Duodenal mucosa (tissue), 2 donors: ENCODE results near the gene OR10H4.
"Not testable (repeated sequence)": the region's sequence is repeated elsewhere in the genome, so short reads cannot be mapped to it uniquely, and the experiment has no call there.

Source experiments
- H3K27ac ChIP-seq: one replicate; pipeline ENCODE4 v1.7.0; 2013; ENCODE audit warnings: low read depth, low read length
- H3K27me3 ChIP-seq, 2 donors: one replicate each; pipeline ENCODE4 v1.7.0; 2013; ENCODE audit warnings: low read length in 2 of 2, control low read depth in 1 of 2; ENCODE audit not compliant: insufficient read depth in 2 of 2, control insufficient read depth in 1 of 2
- H3K36me3 ChIP-seq, 2 donors: one replicate each; pipeline ENCODE4 v1.7.0; 2013; ENCODE audit warnings: low read length in 2 of 2, control low read depth in 1 of 2; ENCODE audit not compliant: insufficient read depth in 2 of 2, control insufficient read depth in 1 of 2
- H3K4me1 ChIP-seq, 2 donors: one replicate each; pipeline ENCODE4 v1.7.0; 2013; ENCODE audit warnings: low read length in 2 of 2, control low read depth in 1 of 2; ENCODE audit not compliant: insufficient read depth in 2 of 2, control insufficient read depth in 1 of 2
- H3K4me3 ChIP-seq, 2 donors: one replicate each; pipeline ENCODE4 v1.7.0; 2013; ENCODE audit warnings: low read length in 2 of 2, low read depth in 1 of 2
- H3K9ac ChIP-seq, 2 donors: one replicate each; pipeline ENCODE4 v1.7.0; 2013; ENCODE audit warnings: low read length in 2 of 2, low read depth in 1 of 2
- H3K9me3 ChIP-seq, 2 donors: one replicate each; pipeline ENCODE4 v1.7.0; 2013; ENCODE audit warnings: low read length in 2 of 2, control low read depth in 1 of 2; ENCODE audit not compliant: control insufficient read depth in 1 of 2

OR10H4 gene

GRCh38 chr19:15915109-15915508, 33.7 kb upstream of the OR10H4 start:
- Histone ChIP-seq H3K36me3 (no peaks in the 10 kb centered on the region), H3K4me1 (peaks cover 0 to 4% of the 10 kb centered on the region in 2 donors), H3K9ac (no peak overlapping the region), H3K27ac (no peak overlapping the region), H3K27me3 (peaks cover 0 to 6% of the 10 kb centered on the region in 2 donors), H3K9me3 (peaks cover 5 to 7% of the 10 kb centered on the region in 2 donors), H3K4me3 (no peak overlapping the region)

- peaks cover 0 to 4% of the 10 kb centered on the region in 2 donors for H3K27me3 ChIP-seq
- no peaks in the 10 kb centered on the region for H3K36me3 ChIP-seq
- no peak overlapping the region for H3K4me3 ChIP-seq
- peaks cover 5 to 7% of the 10 kb centered on the region in 2 donors for H3K9me3 ChIP-seq
- no peak overlapping the region for H3K9ac ChIP-seq
- no peak overlapping the region for H3K27ac ChIP-seq
- no peaks in the 10 kb centered on the region for H3K4me1 ChIP-seq
Observed at GRCh38 chr19:15919243-15919642, 29.6 kb upstream of the OR10H4 start.

- Histone ChIP-seq H3K9ac (no peak overlapping the region), H3K9me3 (no peaks in the 10 kb centered on the region), H3K4me3 (no peak overlapping the region), H3K27ac (no peak overlapping the region), H3K4me1 (no peaks in the 10 kb centered on the region), H3K27me3 (peaks cover 0 to 4% of the 10 kb centered on the region in 2 donors), H3K36me3 (no peaks in the 10 kb centered on the region)
Observed at GRCh38 chr19:15922021-15922420, 26.8 kb upstream of the OR10H4 start.

- H3K9ac ChIP-seq, result no peak overlapping the region
- peak overlapping the region in 1 of 2 donors; percentile 16 for H3K4me3 ChIP-seq
- H3K27me3 ChIP-seq, result peaks cover 0 to 4% of the 10 kb centered on the region in 2 donors
- H3K27ac ChIP-seq, result no peak overlapping the region
- H3K36me3 ChIP-seq, result no peaks in the 10 kb centered on the region
- H3K9me3 ChIP-seq, result no peaks in the 10 kb centered on the region
- no peaks in the 10 kb centered on the region for H3K4me1 ChIP-seq
Observed at GRCh38 chr19:15923702-15924101, 25.1 kb upstream of the OR10H4 start.

- Histone ChIP-seq H3K4me3 (no peak overlapping the region), H3K27ac (no peak overlapping the region), H3K27me3 (peaks cover 8 to 11% of the 10 kb centered on the region in 2 donors), H3K4me1 (no peaks in the 10 kb centered on the region), H3K36me3 (no peaks in the 10 kb centered on the region), H3K9me3 (no peaks in the 10 kb centered on the region), H3K9ac (no peak overlapping the region)
Observed at GRCh38 chr19:15926484-15926883, 22.3 kb upstream of the OR10H4 start.

GRCh38 chr19:15928321-15928720, 20.5 kb upstream of the OR10H4 start:
- Histone ChIP-seq H3K4me3 (no peak overlapping the region), H3K36me3 (no peaks in the 10 kb centered on the region), H3K4me1 (no peaks in the 10 kb centered on the region), H3K27me3 (peaks cover 7 to 8% of the 10 kb centered on the region in 2 donors), H3K9me3 (no peaks in the 10 kb centered on the region), H3K27ac (no peak overlapping the region), H3K9ac (no peak overlapping the region)

GRCh38 chr19:15933761-15934331, 15.0 kb upstream of the OR10H4 start:
- peaks cover 7 to 18% of the 10 kb centered on the region in 2 donors for H3K27me3 ChIP-seq
- not testable (repeated sequence) for H3K4me3 ChIP-seq, H3K36me3 ChIP-seq, H3K27ac ChIP-seq, H3K9me3 ChIP-seq
- peak overlapping the region in 1 of 2 donors; percentile 39 for H3K9ac ChIP-seq
- H3K4me1 ChIP-seq, result peaks cover 10 to 13% of the 10 kb centered on the region in 2 donors

GRCh38 chr19:15934332-15935078, 14.3 kb upstream of the OR10H4 start, which contains the start of gene CYP4F11:
Gene CYP4F11 (minus strand): TSS chr19:15934529. CDS start chr19:15934408, 121 bp downstream.
- H3K27ac ChIP-seq, result peak within 1 kb of the TSS; percentile 56
- H3K9ac ChIP-seq, result peak within 1 kb of the TSS in 1 of 2 donors; percentile 39
- no peaks in the 10 kb centered on the region for H3K9me3 ChIP-seq
- H3K4me3 ChIP-seq, result no peak within 1 kb of the TSS
- no peaks in the 10 kb centered on the region for H3K36me3 ChIP-seq
- H3K27me3 ChIP-seq, result peaks cover 7 to 18% of the 10 kb centered on the region in 2 donors
- H3K4me1 ChIP-seq, result peaks cover 10 to 13% of the 10 kb centered on the region in 2 donors

- Histone ChIP-seq H3K27me3 (peaks cover 7 to 18% of the 10 kb centered on the region in 2 donors), H3K4me3 (no peak overlapping the region), H3K9ac (no peak overlapping the region), H3K4me1 (peaks cover 10 to 13% of the 10 kb centered on the region in 2 donors), H3K27ac (no peak overlapping the region), H3K9me3 (no peaks in the 10 kb centered on the region), H3K36me3 (no peaks in the 10 kb centered on the region)
Observed at GRCh38 chr19:15935167-15935702, 13.6 kb upstream of the OR10H4 start.

- Histone ChIP-seq H3K9me3 (no peaks in the 10 kb centered on the region), H3K4me3 (no peak overlapping the region), H3K4me1 (peaks cover 10 to 13% of the 10 kb centered on the region in 2 donors), H3K9ac (no peak overlapping the region), H3K36me3 (no peaks in the 10 kb centered on the region), H3K27me3 (peaks cover 1 to 13% of the 10 kb centered on the region in 2 donors), H3K27ac (no peak overlapping the region)
Observed at GRCh38 chr19:15936173-15936572, 12.6 kb upstream of the OR10H4 start.
